Measurements from ENCODE around the gene AKAP9.
"Not testable (repeated sequence)": the region's sequence is repeated elsewhere in the genome, so short reads cannot be mapped to it uniquely, and the experiment has no call there.

Gene AKAP9

DNA sequence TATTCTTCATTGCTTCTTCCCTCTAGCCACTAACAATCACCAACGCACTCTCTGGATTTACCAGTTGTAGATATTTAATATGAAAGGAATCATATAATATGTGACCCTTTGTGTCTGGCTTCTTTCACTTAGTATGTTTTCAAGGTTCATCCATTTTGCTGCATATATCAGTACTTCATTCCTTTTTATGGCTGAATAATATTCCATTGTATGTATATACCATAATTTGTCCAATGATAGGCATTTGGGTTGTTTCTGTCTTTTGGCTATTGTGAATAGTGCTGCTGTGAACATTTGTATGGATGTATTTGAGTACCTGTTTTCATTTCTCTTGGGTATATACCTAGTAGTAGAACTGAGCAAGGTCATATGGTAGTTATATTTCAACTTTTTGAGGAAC, 7.3 kb downstream of the AKAP9 start:
- no peak for DNase-seq

DNA sequence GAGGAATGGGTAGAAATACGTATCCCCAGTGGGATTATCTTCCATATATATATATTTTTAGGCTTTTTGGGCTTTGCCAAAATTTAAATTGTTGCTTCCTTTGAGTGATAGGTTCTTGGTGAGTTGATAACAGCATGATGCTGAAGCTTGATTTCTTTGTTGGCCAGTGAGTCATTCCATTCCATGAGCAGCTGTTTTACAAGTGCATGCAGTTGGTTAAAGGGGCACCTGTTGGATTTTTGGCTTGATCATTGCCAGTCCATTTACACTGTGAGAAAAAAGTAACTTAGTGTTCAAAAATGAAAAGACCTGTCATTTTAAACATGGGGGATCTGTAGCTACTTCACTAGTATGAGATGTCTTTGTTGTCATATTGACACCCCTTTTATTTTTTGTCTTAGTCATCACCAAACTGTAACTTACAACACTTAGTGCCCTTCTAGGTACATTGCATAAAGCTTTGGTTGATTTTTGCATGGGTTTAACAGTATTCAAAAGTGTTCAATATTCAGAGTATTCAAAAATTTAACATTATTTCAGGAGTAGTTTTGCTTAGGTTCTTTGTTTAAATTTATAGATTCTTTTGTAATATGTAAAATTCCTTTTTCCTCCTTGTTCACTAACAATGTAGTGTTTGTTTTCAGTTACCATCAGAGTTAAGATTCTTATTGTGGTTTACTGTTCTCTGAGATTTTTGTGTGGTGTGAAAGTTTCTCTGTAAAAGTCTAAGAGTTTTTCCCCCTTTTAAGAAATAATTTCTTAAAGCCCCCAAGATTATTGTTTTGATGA, 8.8 kb downstream of the AKAP9 start:
- no peak for DNase-seq

GRCh38 chr7:91953618-91954017, 13.0 kb downstream of the AKAP9 start:
- no peak for DNase-seq

GRCh38 chr7:91956464-91956863, 15.8 kb downstream of the AKAP9 start:
- not testable (repeated sequence) for DNase-seq

DNA sequence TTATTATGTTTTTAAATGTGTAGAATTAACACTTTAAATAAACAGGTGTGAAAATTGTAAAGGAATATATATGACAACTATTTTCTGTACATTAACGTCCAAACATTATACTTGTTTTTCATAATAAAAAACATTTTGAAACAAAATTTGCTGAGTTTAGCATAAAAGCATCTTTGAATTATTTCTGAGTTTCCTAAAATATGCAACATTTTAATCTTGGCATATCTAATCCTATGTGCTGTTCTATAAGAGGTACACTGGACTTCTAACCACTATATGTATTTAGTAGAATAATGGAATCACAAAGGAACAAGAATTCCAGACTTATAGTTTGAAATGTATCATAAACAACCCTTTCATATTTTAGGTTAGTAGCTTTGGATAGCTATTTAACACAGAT, 16.6 kb downstream of the AKAP9 start:
- no peak for DNase-seq

DNA sequence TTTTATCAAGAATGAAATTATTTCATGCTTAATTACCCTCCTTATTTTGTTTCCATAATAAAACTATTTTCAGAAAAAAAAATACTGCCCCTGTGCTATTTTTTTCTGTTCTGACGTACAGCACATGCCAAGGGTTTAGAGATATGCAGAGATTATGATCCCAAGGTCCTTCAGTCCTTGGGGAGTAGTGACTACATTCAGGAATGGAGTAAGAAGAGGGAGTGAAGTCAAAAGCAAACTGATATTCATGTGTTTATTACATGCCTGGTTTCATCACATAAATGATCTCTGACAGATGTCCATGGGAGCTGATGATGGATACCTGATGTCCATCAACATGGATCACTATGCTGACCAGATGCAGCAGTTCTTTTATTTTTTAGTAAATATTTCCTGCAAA, 17.2 kb downstream of the AKAP9 start:
- no peak for DNase-seq

GRCh38 chr7:91959023-91959422, 18.4 kb downstream of the AKAP9 start:
- DNase-seq = no peak

- DNase-seq = no peak
Observed at GRCh38 chr7:91961816-91962215, 21.2 kb downstream of the AKAP9 start.

DNA sequence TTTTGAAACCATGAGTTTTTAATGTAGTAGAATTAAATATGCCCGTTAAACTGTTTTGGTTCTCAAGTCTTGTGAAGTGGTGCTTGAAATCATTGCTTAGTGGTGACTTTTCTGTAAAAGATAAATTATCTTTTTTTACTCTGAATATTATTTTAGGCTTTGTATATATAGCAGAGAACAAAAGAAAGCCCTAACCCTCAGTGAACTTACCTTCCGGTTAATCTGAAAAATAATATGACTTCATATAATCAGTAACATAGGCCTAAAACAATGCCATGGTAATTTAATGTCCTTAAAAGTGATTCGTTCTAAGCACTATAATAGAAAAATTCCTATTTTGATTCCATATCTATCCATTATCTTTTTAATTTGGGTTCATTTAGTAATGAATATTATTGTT, 21.8 kb downstream of the AKAP9 start:
- DNase-seq = no peak

GRCh38 chr7:91967513-91967912, 26.9 kb downstream of the AKAP9 start:
- not testable (repeated sequence) for DNase-seq

- no peak for DNase-seq
Observed at GRCh38 chr7:91973639-91974038, 33.0 kb downstream of the AKAP9 start.

- DNase-seq = no peak
Observed at GRCh38 chr7:91974066-91974465, 33.4 kb downstream of the AKAP9 start.

DNA sequence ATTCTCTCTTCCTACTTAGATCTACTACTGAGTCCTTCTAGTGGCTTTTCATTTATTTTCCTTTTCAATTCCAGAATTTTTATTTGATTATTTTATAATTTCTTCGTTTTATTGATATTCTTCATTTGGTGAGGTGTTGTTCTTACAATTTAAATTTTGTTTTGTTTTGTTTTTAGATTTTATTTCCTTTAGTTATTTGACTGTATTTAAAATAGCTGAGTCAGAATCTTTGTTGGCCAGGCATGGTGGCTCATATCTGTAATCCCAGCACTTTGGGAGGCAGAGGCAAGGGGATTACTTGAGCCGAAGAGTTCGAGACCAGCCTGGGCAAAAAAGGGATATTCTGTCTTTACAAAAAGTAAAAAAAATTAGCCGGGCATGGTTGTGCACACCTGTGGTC, 36.1 kb downstream of the AKAP9 start:
- DNase-seq = no peak

- no peak for DNase-seq
Observed at GRCh38 chr7:91979590-91979989, 38.9 kb downstream of the AKAP9 start.

- not testable (repeated sequence) for DNase-seq
Observed at GRCh38 chr7:91982352-91982751, 41.7 kb downstream of the AKAP9 start.

GRCh38 chr7:91988213-91988612, 47.6 kb downstream of the AKAP9 start:
- no peak for DNase-seq

- DNase-seq = no peak
Observed at GRCh38 chr7:91993976-91994375, 53.3 kb downstream of the AKAP9 start.

GRCh38 chr7:91995391-91996105, 54.9 kb downstream of the AKAP9 start:
- no peak for DNase-seq

DNA sequence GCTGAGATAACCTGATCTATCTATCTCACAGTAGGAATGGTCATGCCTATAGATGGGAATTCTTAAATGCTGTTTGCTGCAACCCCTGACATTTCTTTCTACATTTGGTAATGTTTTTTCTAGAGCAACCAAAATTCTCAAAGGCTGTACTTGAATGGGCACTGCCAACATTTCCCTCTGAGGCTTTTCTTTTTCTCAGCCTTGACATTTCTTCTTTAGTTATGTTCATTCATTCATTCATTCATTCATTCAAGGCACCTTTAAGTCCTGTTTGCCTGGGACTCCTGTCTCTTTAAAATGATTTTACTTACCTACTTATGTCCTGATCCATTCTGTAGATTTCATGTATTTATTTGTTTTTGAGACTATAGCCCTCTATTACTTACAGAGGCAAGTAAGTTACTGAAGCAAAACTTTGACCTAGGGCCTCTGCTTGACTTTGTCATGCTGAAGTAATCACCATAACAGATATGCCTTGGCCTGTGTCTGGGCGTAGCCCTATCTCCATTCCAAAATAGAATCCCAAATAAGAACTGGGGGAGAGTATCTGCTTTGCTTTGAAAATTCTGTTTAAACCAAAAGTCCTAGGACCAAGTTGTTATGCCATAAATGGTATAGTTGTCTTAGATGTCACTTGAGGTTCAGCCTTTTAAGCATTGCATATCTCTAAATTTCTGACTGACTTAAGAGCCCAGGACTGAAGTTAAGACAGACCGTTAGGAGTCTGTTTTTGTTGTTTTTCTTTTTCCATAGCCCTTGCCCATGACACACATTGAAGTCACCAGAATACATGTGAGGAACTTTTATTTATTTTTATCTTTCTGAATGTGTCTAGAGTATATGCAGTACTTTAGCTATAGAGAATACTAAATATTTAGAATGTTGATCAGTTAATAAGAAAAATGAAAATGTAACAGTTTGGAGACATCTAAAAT, 59.2 kb downstream of the AKAP9 start:
- DNase-seq = no peak

GRCh38 chr7:92002720-92003119, 62.1 kb downstream of the AKAP9 start:
- no peak for DNase-seq

GRCh38 chr7:92006046-92006445, 65.4 kb downstream of the AKAP9 start:
- DNase-seq = no peak

- no peak for DNase-seq
Observed at GRCh38 chr7:92010215-92010614, 69.6 kb downstream of the AKAP9 start.

DNA sequence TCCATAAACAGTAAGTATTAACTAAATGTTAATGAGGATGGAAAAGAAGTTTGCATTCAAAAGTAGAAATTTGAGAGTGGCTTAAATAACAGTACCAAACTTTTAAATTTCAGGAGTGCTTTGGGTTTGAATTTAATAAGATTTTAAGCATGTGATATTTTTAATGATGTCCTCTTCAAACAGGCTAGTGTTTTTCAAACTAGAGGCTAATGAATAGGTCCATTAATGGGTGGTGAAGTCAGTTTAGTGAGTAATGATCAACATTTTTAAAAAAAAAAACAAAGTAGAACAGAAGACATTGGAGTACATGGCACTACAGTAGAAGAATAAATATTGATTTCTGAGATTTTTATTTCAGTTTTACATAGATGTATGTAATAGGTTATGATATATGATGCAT, 72.9 kb downstream of the AKAP9 start:
- no peak for DNase-seq

Data from amniotic stem cell (primary cell).